GM12891 (cell line): Measurements from ENCODE around the gene PKP1.

Experiments
- POLR2A ChIP-seq: IDR thresholded peaks from 2 replicates; pipeline ENCODE4 v1.6.1; 2011; ENCODE audit warnings: low read depth, low read length, control low read depth
- TAF1 ChIP-seq: IDR thresholded peaks from 2 replicates; pipeline ENCODE4 v1.6.1; 2011; ENCODE audit warnings: low read depth, low read length, control low read depth

DNA sequence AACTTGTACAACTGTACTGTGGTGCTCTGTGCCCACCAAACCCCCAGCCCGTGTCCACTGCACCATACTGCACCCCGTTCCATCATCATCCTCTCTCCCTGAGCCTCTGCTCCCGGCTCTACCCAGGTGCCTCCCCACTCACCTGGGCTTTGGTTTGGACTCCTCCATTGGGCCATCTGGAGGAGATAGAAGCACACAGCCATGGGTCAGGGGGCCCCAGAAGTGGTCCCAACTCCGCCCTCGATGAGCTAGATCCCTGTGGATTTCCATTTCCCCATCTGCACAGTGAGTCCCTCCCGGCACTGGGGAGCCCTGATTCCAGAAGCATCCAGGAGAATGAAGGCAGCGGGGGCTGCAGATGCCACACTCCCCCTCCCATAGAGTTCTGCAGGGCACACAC is 83.4 kb downstream of the PKP1 start:
- no peak for TF ChIP-seq TAF1
- no peak for TF ChIP-seq POLR2A
